Activated CD4-positive, CD25-positive, alpha-beta regulatory T cell treated with anti-CD3 and anti-CD28 coated beads, Interleukin-2, amount 50 U/mL, for 24 hours (primary cell): ENCODE measurements around the gene HNRNPF.
A peak's percentile ranks its signal among the peaks of the same experiment; 100 is the strongest.
"Not testable (repeated sequence)": the region's sequence is repeated elsewhere in the genome, so short reads cannot be mapped to it uniquely, and the experiment has no call there.

Source experiments
- ATAC-seq, 2 donors: fragments of 150-1000 bp; cut with Tn5 transposase; one replicate each; pipeline ENCODE4 v1.10.0; 2021; ENCODE audit warnings: mild to moderate bottlenecking in 1 of 2, moderate library complexity in 1 of 2

Gene HNRNPF

GRCh38 chr10:43396061-43396927 lies 12.7 kb downstream of the HNRNPF start:
- ATAC-seq: peak; percentile 48 to 65

GRCh38 chr10:43395571-43396060 lies 13.4 kb downstream of the HNRNPF start:
- ATAC-seq: no peak

- no peak for ATAC-seq
These were observed 14.1 kb downstream of the HNRNPF start for GRCh38 chr10:43394868-43395267.

- ATAC-seq: no peak
These were observed 15.2 kb downstream of the HNRNPF start for GRCh38 chr10:43393606-43394360.

GRCh38 chr10:43393186-43393585 lies 15.8 kb downstream of the HNRNPF start:
- ATAC-seq: not testable (repeated sequence)

GRCh38 chr10:43392748-43393147 lies 16.2 kb downstream of the HNRNPF start:
- no peak for ATAC-seq

- no peak for ATAC-seq
These were observed 17.5 kb downstream of the HNRNPF start for GRCh38 chr10:43391496-43391895.

GRCh38 chr10:43390759-43391158 lies 18.2 kb downstream of the HNRNPF start:
- ATAC-seq: no peak

GRCh38 chr10:43390333-43390732 lies 18.7 kb downstream of the HNRNPF start:
- ATAC-seq: no peak

- ATAC-seq: no peak
These were observed 19.1 kb downstream of the HNRNPF start for GRCh38 chr10:43389867-43390266.

- ATAC-seq: no peak
These were observed 21.3 kb downstream of the HNRNPF start for GRCh38 chr10:43387678-43388032.

GRCh38 chr10:43386981-43387677 lies 21.9 kb downstream of the HNRNPF start:
- no peak for ATAC-seq

GRCh38 chr10:43386549-43386948 lies 22.4 kb downstream of the HNRNPF start:
- no peak for ATAC-seq

GRCh38 chr10:43385412-43386004 lies 23.5 kb downstream of the HNRNPF start:
- no peak for ATAC-seq

GRCh38 chr10:43384252-43385221 lies 24.4 kb downstream of the HNRNPF start:
- peak; percentile 16 to 28 for ATAC-seq

- ATAC-seq: no peak
These were observed 25.6 kb downstream of the HNRNPF start for GRCh38 chr10:43383204-43383971.

GRCh38 chr10:43380610-43381222 lies 28.3 kb downstream of the HNRNPF start:
- peak in 1 of 2 donors; percentile 37 for ATAC-seq

GRCh38 chr10:43377424-43377883 lies 31.5 kb downstream of the HNRNPF start:
- ATAC-seq: no peak

GRCh38 chr10:43376828-43377423 lies 32.1 kb downstream of the HNRNPF start:
- ATAC-seq: no peak
